Panc1 (cell line): Measurements from ENCODE around the gene PNRC2. TPM values are rescaled to one million over a fixed set of nuclear protein-coding genes. Genes with fewer than 3 reads are reported as not detected.

Experiments
- ATAC-seq: fragments of 200-7000 bp; cut with Tn5 transposase; 2 replicates; pipeline ENCODE4 v1.9.1; 2020; ENCODE audit warnings: mild to moderate bottlenecking, moderate library complexity
- BruUV-seq: library from RNA; stranded (reverse); fragments of 400-500 nt; replicated peaks from 2 replicates; lab custom pipeline; 2021; lab: Mats Ljungman, UMichigan
- CTCF ChIA-PET: fragments of 300-600 bp; sonication (Branson Sonifier 250); formaldehyde crosslinking; loops from one replicate; lab custom pipeline; 2022; ENCODE audit warnings: antibody characterized with exemption; lab: Charles Lee
- POLR2A ChIA-PET: fragments of 300-600 bp; sonication (Branson Sonifier 250); formaldehyde crosslinking; loops from one replicate; lab custom pipeline; 2022; ENCODE audit warnings: antibody characterized with exemption; lab: Charles Lee
- DNase-seq: peaks from one replicate; pipeline ENCODE4 v3.0.0-alpha.2; 2010; ENCODE audit warnings: low read depth, low spot score
- H3K27ac ChIP-seq: 2 replicates; pipeline ENCODE4 v1.5.1; 2011; ENCODE audit warnings: mild to moderate bottlenecking, low read length, inconsistent platforms
- H3K27me3 ChIP-seq: fragments of 200-500 bp; sonication (Bioruptor generic); 2 replicates; pipeline ENCODE4 v1.6.0; 2014; ENCODE audit warnings: low read length, inconsistent platforms; ENCODE audit not compliant: control insufficient read depth, insufficient read depth
- H3K36me3 ChIP-seq: fragments of 200-500 bp; sonication (Bioruptor generic); 2 replicates; pipeline ENCODE4 v1.5.1; 2014; ENCODE audit warnings: inconsistent platforms, mild to moderate bottlenecking, low read length, moderate library complexity; ENCODE audit not compliant: control insufficient read depth, insufficient read depth
- H3K4me1 ChIP-seq: 2 replicates; pipeline ENCODE4 v1.5.1; 2011; ENCODE audit warnings: inconsistent platforms, mild to moderate bottlenecking, low read length, moderate library complexity; ENCODE audit not compliant: control insufficient read depth, insufficient read depth
- H3K4me3 ChIP-seq, 2 experiments: 2 replicates each; pipeline ENCODE4 v1.5.1; 2011 to 2012; ENCODE audit warnings: low read depth in 2 of 2, low read length in 2 of 2, mild to moderate bottlenecking in 2 of 2, inconsistent platforms in 1 of 2, moderate library complexity in 1 of 2
- H3K9me3 ChIP-seq: fragments of 200-500 bp; sonication (Bioruptor generic); 2 replicates; pipeline ENCODE4 v1.5.1; 2014; ENCODE audit warnings: low read depth, mild to moderate bottlenecking, inconsistent platforms, low read length, moderate library complexity; ENCODE audit not compliant: control insufficient read depth, insufficient read depth
- POLR2AphosphoS5 ChIP-seq: IDR thresholded peaks from 2 replicates; pipeline ENCODE4 v1.6.1; 2012; ENCODE audit warnings: mild to moderate bottlenecking, low read depth, low read length, moderate library complexity
- SIN3A ChIP-seq: IDR thresholded peaks from 2 replicates; pipeline ENCODE4 v1.6.1; 2012; ENCODE audit warnings: low read depth, mild to moderate bottlenecking, low read length, moderate library complexity, borderline replicate concordance; ENCODE audit not compliant: insufficient read depth
- TCF7L2 ChIP-seq: IDR thresholded peaks from 2 replicates; pipeline ENCODE4 v1.6.1; 2011; ENCODE audit warnings: mild to moderate bottlenecking, low read depth, low read length, inconsistent platforms
- in situ Hi-C: cut with HindIII; loops from 2 replicates; pipeline ENCODE4 v1.10.0; 2016; ENCODE audit warnings: low sequenced_read_pairs, low pct_unique_long_range_greater_than_20kb
- intact Hi-C: fragments of 100-400 bp; cut with micrococcal nuclease; formaldehyde crosslinking; loops from one replicate; pipeline ENCODE4 v1.10.0; 2022; ENCODE audit not compliant: unreplicated experiment
- total RNA-seq: library from RNA; stranded (reverse); gene quantifications from one replicate; pipeline ENCODE4 v1.2.1, GENCODE V29; 2021; ENCODE audit not compliant: unreplicated experiment
- TF ChIP-seq, protein P1 (sequence below): fragments of 450-650 bp; IDR thresholded peaks from 2 replicates; pipeline ENCODE4 v1.5.1; 2017; ENCODE audit warnings: mild to moderate bottlenecking
- TF ChIP-seq, protein P2 (sequence below), 2 experiments: IDR thresholded peaks; 2 replicates each; pipeline ENCODE4 v1.6.1; 2011 to 2012; ENCODE audit warnings: low read depth in 2 of 2, control low read depth in 1 of 2, low read length in 1 of 2, mild to moderate bottlenecking in 1 of 2, moderate library complexity in 1 of 2; ENCODE audit not compliant: insufficient read depth in 1 of 2

PNRC2 gene
- total RNA-seq, 1 experiment from 2014 or later, result 97.4 TPM

DNA sequence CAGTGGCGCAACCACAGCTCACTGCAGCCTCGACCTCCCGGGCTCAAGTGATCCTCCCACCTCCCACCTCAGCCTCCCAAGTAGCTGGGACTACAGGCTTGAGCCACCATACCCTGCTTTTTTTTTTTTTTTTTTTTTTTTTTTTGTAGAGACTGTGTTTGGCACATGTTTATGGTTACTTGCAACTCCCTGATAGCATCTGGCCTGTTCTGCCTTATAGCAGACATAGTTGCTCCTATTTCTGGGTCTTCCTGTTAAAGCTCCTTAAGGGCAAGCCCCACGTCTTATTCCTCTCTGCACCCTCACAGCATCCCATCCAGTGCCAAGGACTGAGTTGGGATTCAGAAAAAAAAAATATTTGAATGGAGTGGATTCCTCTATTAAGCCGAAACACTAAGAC lies 29.4 kb upstream of the PNRC2 start:
- Histone ChIP-seq H3K36me3 (no peaks in the 10 kb centered on the region), H3K4me1 (peaks cover 3% of the 10 kb centered on the region; the same call in 1 of the 2 replicates), H3K27ac (no peak overlapping the region), H3K4me3 (no peak overlapping the region), H3K27me3 (no peaks in the 10 kb centered on the region), H3K9me3 (no peaks in the 10 kb centered on the region)
- in situ Hi-C loops (no loop called here), intact Hi-C loops (no loop called here)
- POLR2A ChIA-PET, result interaction anchor here (0.6 to 1.0 kb wide), 2 partner anchors 18 to 27 kb away, joined by 4 to 6 read pairs; no protein-coding TSS in a partner anchor
- no TSS peak for BruUV-seq
- no peak for ATAC-seq
- CTCF ChIA-PET, result interaction anchor here (0.5 kb wide), 1 partner anchor 213 kb away, joined by 9 read pairs; no protein-coding TSS in a partner anchor
- TF ChIP-seq TCF7L2, result no peak
- TF ChIP-seq SIN3A, result no peak
- no peak for TF ChIP-seq POLR2AphosphoS5
- TF ChIP-seq, protein P1, sequence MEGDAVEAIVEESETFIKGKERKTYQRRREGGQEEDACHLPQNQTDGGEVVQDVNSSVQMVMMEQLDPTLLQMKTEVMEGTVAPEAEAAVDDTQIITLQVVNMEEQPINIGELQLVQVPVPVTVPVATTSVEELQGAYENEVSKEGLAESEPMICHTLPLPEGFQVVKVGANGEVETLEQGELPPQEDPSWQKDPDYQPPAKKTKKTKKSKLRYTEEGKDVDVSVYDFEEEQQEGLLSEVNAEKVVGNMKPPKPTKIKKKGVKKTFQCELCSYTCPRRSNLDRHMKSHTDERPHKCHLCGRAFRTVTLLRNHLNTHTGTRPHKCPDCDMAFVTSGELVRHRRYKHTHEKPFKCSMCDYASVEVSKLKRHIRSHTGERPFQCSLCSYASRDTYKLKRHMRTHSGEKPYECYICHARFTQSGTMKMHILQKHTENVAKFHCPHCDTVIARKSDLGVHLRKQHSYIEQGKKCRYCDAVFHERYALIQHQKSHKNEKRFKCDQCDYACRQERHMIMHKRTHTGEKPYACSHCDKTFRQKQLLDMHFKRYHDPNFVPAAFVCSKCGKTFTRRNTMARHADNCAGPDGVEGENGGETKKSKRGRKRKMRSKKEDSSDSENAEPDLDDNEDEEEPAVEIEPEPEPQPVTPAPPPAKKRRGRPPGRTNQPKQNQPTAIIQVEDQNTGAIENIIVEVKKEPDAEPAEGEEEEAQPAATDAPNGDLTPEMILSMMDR, result no peak
- TF ChIP-seq, protein P2, sequence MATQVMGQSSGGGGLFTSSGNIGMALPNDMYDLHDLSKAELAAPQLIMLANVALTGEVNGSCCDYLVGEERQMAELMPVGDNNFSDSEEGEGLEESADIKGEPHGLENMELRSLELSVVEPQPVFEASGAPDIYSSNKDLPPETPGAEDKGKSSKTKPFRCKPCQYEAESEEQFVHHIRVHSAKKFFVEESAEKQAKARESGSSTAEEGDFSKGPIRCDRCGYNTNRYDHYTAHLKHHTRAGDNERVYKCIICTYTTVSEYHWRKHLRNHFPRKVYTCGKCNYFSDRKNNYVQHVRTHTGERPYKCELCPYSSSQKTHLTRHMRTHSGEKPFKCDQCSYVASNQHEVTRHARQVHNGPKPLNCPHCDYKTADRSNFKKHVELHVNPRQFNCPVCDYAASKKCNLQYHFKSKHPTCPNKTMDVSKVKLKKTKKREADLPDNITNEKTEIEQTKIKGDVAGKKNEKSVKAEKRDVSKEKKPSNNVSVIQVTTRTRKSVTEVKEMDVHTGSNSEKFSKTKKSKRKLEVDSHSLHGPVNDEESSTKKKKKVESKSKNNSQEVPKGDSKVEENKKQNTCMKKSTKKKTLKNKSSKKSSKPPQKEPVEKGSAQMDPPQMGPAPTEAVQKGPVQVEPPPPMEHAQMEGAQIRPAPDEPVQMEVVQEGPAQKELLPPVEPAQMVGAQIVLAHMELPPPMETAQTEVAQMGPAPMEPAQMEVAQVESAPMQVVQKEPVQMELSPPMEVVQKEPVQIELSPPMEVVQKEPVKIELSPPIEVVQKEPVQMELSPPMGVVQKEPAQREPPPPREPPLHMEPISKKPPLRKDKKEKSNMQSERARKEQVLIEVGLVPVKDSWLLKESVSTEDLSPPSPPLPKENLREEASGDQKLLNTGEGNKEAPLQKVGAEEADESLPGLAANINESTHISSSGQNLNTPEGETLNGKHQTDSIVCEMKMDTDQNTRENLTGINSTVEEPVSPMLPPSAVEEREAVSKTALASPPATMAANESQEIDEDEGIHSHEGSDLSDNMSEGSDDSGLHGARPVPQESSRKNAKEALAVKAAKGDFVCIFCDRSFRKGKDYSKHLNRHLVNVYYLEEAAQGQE (IDR thresholded peaks at IDR 0.05; ENCODE audit: insufficient read depth in 1 of 2, low read depth in 2 of 2, low read length in 1 of 2), result no peak
- DNase-seq, result no peak

DNA sequence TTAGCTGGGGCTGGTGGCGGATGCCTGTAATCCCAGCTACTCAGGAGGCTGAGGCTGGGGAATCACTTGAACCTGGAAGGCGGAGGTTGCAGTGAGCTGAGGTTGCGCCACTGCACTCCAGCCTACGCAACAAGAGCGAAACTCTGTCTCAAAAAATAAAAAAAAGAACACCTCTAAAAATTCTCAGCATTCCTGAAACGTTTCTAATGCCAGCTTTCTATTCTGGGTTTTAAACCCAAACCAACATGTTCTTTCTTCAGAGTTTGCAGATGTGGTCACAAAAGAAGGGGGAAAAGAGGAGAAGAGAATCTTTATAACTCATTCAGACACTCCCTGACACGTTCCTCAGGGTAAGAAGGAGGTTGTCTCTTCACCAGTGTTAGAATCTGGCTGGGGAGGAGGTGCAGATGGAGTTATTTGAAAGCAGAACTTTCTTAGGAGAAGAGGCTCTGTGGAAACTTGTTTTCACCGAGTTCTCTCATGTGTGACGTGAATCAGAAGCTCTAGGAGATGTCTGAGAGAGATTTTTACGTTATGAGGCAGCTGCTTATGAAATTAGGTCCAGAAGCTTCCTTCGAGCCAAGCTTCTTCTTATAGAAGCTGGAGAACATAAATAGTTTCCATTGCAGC lies 28.7 kb upstream of the PNRC2 start:
- ChIA-PET POLR2A (no interaction called here), CTCF (interaction anchor here (0.5 kb wide), 1 partner anchor 214 kb away, joined by 9 read pairs; no protein-coding TSS in a partner anchor)
- H3K4me1 ChIP-seq, result peaks cover 3% of the 10 kb centered on the region; the same call in 1 of the 2 replicates
- DNase-seq (no peak), ATAC-seq (no peak)
- H3K4me3 ChIP-seq, result no peak overlapping the region
- H3K9me3 ChIP-seq, result no peaks in the 10 kb centered on the region
- TF ChIP-seq POLR2AphosphoS5 (no peak), SIN3A (no peak), TCF7L2 (no peak)
- TF ChIP-seq, protein P1, result no peak
- TF ChIP-seq, protein P2 (IDR thresholded peaks at IDR 0.05; ENCODE audit: insufficient read depth in 1 of 2, low read depth in 2 of 2, low read length in 1 of 2), result no peak
- H3K27ac ChIP-seq, result no peak overlapping the region
- intact Hi-C loops, result no loop called here
- H3K27me3 ChIP-seq, result no peaks in the 10 kb centered on the region
- in situ Hi-C loops, result no loop called here
- BruUV-seq, result no TSS peak
- no peaks in the 10 kb centered on the region for H3K36me3 ChIP-seq
